Measurements from ENCODE around the gene SOX8.
A peak's percentile ranks its signal among the peaks of the same experiment; 100 is the strongest.

SOX8 gene

DNA sequence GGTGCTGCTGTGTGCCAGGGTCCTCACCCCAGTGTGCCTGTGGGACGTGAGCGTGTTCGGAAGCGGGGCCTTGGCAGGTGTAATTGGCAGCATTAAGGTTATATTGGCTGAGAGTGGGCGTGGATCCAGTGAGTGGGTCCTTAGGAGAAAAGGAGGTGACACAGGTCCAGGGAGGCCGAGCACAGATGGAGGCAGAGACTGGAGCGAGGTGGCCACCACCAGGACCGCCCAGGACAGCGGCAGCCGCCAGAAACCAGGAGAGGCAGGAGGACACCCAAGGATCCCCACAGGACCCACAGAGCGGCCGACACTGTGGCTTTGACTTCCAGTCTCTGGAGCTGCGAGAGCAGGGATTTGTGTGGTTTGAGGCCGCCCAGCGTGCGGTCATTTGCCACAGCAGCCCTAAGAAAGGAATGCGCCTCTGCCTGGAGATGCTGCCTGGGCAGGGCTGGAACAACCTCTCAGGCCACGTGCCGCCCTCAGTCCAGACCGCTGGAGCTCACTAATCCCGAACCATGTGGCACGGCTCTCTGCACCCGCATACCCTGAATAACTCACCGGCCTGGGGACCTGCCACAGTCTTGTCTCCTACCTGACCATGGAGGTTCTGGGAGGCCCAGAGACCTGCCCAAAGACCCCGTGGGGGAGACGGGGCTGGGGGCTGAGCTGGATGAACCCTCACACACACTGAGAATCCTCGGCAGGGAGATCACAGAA lies 45.4 kb downstream of the SOX8 start:
- no peak for DNase-seq (ENCODE audit: low spot score)

DNA sequence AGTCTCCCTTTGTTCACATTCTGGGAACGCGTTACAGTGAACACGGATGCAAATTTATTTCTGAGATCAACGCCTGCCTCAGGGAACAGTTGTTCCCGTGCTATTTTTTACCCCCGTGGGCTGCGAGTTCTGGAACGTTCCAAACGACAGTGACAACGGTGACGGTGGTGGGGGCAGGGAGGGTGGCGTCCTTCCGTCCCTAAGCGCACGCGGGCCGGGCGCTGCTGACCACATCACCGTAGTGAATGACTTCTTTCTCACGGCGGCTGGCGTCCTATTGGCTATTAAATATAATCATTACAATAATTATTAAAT lies 45.9 kb downstream of the SOX8 start:
- DNase-seq (ENCODE audit: low spot score), result peak; percentile 73

DNA sequence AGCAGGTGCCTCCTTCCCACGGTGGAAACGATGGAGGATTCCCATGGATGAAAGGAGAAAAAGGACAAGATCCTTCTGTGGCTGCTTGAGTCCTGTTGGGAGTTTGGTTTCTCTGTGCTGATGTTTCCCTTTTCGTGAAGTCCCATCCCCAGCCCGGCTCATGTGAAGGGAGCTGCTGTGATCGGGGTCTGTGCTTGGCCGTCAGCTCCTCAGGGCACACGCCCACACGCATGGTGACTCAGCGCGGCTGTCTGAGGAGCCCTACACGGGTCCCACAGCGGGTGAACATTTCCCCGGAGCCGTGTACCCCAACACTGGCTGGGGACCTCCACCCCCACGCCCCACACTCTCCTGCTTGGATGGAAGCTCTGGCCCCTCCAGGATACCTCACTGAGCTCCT lies 46.5 kb downstream of the SOX8 start:
- no peak for DNase-seq (ENCODE audit: low spot score)

DNA sequence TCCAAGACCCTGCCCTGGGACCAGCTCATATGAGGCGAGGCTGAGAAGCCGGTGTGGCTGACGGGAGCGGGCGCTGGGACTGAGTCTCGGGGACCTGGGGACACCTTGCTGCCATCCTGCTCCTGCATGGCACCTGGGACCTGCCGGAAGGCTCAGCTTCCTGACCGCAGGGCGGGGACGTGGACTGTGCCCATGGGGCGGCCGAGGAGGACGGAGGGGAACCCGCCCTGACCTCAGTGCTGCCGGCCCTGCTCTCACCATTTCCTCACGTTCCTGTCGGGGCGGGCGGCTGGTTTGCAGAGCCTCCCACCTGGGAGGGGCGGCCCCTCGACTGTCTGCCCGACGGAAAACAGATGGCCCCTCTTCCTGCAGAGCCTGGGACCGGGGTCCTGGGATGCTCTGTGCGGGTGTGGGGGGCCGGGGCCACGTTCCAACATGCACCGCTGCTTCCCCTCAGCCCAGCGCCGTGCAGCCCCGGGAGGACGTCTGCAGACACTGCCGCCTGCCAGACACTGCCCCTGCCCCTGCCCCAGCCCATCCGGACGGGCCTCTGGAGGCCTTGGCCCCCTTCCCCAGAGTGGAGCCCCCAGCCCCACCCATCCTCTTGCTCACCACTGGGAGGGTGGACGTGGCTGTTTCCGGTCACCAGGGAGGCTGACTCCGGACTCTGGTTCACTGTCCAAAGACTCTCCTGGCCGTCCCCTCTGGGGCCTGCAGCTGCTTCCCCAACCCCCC lies 47.1 kb downstream of the SOX8 start:
- no peak for DNase-seq (ENCODE audit: low spot score)

DNA sequence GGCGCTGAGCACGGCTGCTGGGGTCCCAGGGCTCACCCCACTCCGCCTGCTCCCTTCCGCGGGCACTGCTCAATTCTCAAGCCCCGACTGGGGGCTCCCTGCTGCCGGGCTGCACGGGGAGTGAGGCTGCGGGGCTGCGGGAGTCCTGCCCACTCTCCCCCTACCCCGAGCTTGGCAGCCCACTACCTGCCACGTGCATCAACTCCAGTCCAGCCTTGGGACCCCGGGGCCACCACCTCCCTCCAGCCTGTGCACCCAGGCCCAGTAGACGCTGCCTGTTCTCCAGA lies 47.6 kb downstream of the SOX8 start:
- no peak for DNase-seq (ENCODE audit: low spot score)

DNA sequence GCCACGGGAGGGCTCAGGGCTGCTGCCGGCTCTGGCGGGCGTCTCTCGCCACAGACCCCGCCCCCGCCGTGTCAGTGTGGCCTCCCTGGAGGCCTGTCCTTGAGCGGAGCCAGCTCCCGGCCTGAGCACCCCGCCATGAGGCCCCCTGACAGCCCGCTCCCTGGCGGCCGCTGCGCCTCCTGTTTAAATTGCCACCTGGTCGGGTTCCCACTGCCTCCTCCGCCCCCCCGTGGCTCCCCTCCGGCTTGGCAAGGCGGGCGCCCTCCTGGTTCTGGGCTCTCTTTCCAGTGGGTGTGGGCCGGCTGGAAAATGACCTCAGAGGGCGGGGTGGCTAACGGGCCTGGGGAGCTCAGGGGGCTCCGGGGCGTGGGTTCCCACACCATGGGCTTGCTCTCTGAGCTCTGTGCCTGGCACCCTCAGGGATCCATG lies 48.9 kb downstream of the SOX8 start:
- DNase-seq (ENCODE audit: low spot score), result no peak

DNA sequence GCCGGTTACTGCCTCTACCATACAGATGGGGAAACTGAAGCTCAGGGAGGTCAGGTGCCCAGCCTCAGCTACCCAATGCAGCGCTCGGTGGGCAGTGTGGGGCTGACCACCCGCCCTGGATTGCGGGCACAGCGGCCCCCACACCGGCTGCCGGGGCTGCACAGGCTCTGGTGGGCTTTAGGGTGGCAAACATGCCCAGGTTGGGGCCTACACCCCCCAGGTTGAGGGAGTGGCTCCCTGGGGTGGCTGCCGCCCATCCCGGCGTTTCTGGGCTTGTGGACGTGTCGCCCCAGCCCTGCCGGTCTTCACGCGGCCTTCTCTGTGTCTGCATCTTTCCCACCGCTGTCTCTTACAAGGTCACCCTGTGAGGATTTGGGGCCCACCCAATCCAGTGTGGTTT lies 50.1 kb downstream of the SOX8 start:
- DNase-seq (ENCODE audit: low spot score), result no peak

DNA sequence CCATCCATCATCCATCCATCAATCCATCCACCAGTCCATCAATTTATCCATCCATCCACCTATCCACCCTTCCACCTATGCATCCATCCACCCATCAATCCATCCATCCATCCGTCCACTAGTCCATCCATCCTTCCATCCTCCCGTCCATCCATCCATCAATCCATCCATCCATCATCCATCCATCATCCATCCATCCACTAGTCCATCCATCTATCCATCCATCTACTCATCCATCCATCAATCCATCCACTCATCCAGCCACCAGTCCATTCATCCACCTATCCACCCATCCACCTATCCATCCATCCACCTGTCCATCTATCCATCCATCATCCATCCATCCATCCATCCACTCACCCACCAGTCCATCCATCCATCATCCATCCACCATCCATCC lies 51.0 kb downstream of the SOX8 start:
- DNase-seq (ENCODE audit: low spot score), result no peak

DNA sequence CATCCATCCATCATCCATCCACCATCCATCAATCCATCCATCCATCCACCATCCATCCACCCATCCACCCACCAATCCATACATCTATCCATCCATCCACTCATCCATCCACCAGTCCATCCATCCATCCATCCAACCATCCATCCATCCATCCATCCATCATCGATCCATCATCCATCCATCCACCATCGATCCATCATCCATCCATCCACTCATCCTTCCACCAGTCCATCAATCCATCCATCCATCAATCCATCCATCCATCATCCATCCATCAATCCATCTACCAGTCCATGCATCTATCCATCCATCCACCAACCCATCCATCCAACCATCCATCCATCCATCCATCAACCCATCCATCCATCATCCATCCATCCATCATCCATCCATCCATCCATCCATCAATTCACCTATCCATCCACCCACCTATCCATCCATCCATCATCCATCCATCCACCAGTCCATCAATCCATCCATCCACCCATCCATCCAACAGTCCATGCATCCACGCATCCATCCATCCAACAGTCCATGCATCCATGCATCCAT lies 51.6 kb downstream of the SOX8 start:
- no peak for DNase-seq (ENCODE audit: low spot score)

DNA sequence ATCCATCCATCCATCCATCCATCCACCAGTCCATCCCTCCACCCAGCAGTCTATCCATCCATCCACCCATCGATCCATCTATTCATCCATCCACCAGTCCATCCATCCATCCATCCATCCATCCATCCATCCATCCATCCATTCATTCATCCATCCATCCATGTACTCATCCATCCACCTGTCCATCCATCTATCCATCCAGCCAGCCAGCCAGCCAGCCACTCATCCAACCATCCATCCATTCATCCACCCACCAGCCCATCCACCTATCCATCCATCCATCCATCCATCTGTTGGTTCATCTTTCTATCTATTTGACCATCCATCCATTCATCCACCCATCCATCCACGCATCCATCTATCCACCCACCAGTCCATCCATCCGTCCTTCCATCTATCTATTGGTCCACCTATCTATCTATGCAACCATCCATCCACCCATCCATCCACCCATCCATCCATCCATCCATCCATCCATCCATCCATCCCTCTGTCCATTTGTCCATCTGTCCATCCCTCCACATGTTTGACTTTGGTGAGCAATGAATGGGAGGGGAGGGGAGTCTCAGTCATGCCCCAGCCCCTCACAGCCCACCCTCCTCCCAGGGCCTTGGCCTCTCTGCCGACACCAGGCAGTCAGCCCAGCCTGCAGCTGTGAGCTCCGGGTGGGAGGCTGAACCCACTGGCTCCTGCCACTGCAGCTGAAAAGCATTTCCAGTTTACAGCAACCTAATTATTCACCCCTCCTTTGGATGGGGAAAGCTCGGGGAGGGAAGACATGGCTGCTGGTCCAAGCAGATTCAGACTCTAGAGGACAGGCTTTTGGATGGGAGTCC lies 52.9 kb downstream of the SOX8 start:
- DNase-seq (ENCODE audit: low spot score), result peak; percentile 85

DNA sequence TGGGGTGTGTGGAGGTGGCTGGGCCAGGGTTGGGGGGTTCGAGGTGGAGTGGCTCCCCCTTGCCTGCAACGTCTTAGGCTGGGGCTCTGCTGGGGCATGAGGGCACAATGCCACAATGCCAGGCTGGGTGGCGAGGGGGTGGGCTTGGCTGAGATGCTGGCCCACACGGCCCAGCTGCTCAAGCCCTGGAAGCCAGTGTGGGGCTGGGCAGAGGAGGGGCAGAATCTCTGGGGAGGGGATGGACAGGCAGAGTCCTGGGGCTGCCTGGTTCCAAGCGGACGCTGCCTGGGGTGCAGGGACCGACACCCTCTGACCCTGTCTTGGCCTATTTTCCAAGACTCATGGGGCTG lies 53.5 kb downstream of the SOX8 start:
- DNase-seq (ENCODE audit: low spot score), result peak; percentile 85

DNA sequence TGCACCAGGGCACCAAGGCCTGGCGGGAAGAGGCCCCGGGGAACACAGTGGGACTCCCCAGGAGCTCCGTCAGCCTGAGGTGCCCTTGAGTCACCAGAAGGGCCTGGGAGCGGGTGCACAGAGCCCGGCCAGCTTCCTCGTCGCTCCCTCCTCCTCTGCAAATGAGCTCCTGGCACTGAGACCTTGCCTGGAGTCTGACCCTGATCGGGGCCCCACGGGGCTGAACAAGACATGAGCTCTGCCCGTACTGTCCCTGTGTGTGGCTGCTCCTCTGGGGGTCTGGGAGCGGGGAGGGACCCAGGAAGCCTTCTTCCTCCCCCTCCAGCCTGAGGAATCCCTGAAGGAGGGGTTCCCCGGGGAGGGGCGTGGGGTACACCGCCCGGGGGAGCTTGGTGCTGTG lies 54.6 kb downstream of the SOX8 start:
- DNase-seq (ENCODE audit: low spot score), result no peak

Data from putamen (tissue), 1 donor.